OCI-LY1 (cell line): ENCODE results near the gene LAG3.

Experiments used
- H2AFZ ChIP-seq: fragments of 200-600 bp; sonication (generic), shearing (Covaris generic); 2 replicates; pipeline ENCODE4 v1.6.0; 2014; ENCODE audit warnings: antibody characterized with exemption, mild to moderate bottlenecking, low read length
- H3F3A ChIP-seq: fragments of 200-600 bp; sonication (generic), shearing (Covaris generic); 2 replicates; pipeline ENCODE4 v1.6.0; 2014; ENCODE audit warnings: mild to moderate bottlenecking, antibody characterized with exemption, low read length, moderate library complexity; ENCODE audit not compliant: insufficient read depth
- H3K27ac ChIP-seq: fragments of 200-600 bp; sonication (generic); 2 replicates; pipeline ENCODE4 v1.5.1; 2014; ENCODE audit warnings: low read length, mixed run types, mild to moderate bottlenecking, low read depth; ENCODE audit not compliant: poor library complexity, severe bottlenecking
- H3K27me3 ChIP-seq: fragments of 200-600 bp; sonication (generic); 2 replicates; pipeline ENCODE4 v1.6.0; 2014; ENCODE audit warnings: antibody characterized with exemption, mild to moderate bottlenecking, low read length, moderate library complexity; ENCODE audit not compliant: insufficient read depth
- H3K36me3 ChIP-seq: fragments of 200-600 bp; sonication (generic); 2 replicates; pipeline ENCODE4 v1.6.1; 2014; ENCODE audit warnings: mild to moderate bottlenecking, antibody characterized with exemption, low read length, moderate library complexity, mixed read lengths; ENCODE audit not compliant: insufficient read depth
- H3K4me1 ChIP-seq: fragments of 200-600 bp; sonication (generic); 2 replicates; pipeline ENCODE4 v1.5.1; 2014; ENCODE audit warnings: mild to moderate bottlenecking, low read length, moderate library complexity; ENCODE audit not compliant: insufficient read depth, severe bottlenecking
- H3K4me2 ChIP-seq: fragments of 200-600 bp; sonication (generic), shearing (Covaris generic); 2 replicates; pipeline ENCODE4 v1.6.1; 2014; ENCODE audit warnings: low read length
- H3K4me3 ChIP-seq: fragments of 200-600 bp; sonication (generic); 2 replicates; pipeline ENCODE4 v1.5.1; 2014; ENCODE audit warnings: low read length, low read depth, mild to moderate bottlenecking, mixed read lengths; ENCODE audit not compliant: poor library complexity, severe bottlenecking
- H3K79me2 ChIP-seq: fragments of 200-600 bp; shearing (Covaris generic); 2 replicates; pipeline ENCODE4 v1.6.1; 2016; ENCODE audit warnings: mixed run types, low read length, mixed read lengths; ENCODE audit not compliant: insufficient read depth
- H3K9ac ChIP-seq: fragments of 200-600 bp; sonication (generic), shearing (Covaris generic); 2 replicates; pipeline ENCODE4 v1.6.1; 2014; ENCODE audit warnings: mild to moderate bottlenecking, low read length, mixed read lengths
- H3K9me2 ChIP-seq: fragments of 200-600 bp; sonication (generic), shearing (Covaris generic); 2 replicates; pipeline ENCODE4 v1.6.1; 2014; ENCODE audit warnings: low read depth, mild to moderate bottlenecking, low read length, mixed read lengths
- H3K9me3 ChIP-seq: fragments of 200-600 bp; shearing (Covaris generic); 2 replicates; pipeline ENCODE4 v1.6.1; 2014; ENCODE audit warnings: low read length, mixed read lengths
- H4K20me1 ChIP-seq: fragments of 200-600 bp; sonication (generic), shearing (Covaris generic); 2 replicates; pipeline ENCODE4 v1.6.0; 2016; ENCODE audit warnings: mild to moderate bottlenecking, low read length; ENCODE audit not compliant: insufficient read depth
- CTCF ChIP-seq: fragments of 200-600 bp; sonication (generic), shearing (Covaris generic); IDR thresholded peaks from 2 replicates; pipeline ENCODE4 v1.5.1; 2017; ENCODE audit warnings: mild to moderate bottlenecking, antibody characterized with exemption, low read length, moderate library complexity, mixed read lengths
- EZH2 ChIP-seq: fragments of 200-600 bp; sonication (generic), shearing (Covaris generic); IDR thresholded peaks from 2 replicates; pipeline ENCODE4 v1.8.0; 2017; ENCODE audit warnings: borderline replicate concordance, mixed run types, mild to moderate bottlenecking, antibody characterized with exemption, low read length, moderate library complexity, mixed read lengths

LAG3 gene

GRCh38 chr12:6757028-6757690 lies 15.2 kb upstream of the LAG3 start:
- Histone ChIP-seq H3K4me1 (peaks cover 9% of the 10 kb centered on the region), H3K79me2 (no peaks in the 10 kb centered on the region), H3K27me3 (0 out of 2 replicates have a peak, but pooled peaks cover 5% of the 10 kb centered on the region), H3K9me2 (no peaks in the 10 kb centered on the region), H3K4me3 (no peak overlapping the region), H3K9me3 (no peaks in the 10 kb centered on the region), H3F3A (no peaks in the 10 kb centered on the region), H2AFZ (no peak overlapping the region), H4K20me1 (no peaks in the 10 kb centered on the region), H3K27ac (no peak overlapping the region), H3K9ac (no peak overlapping the region), H3K36me3 (no peaks in the 10 kb centered on the region), H3K4me2 (no peak overlapping the region)
- TF ChIP-seq CTCF, result no peak
- TF ChIP-seq EZH2, result no peak

GRCh38 chr12:6758506-6759095 lies 13.7 kb upstream of the LAG3 start:
- Histone ChIP-seq H3K27ac (no peak overlapping the region), H3K4me1 (peaks cover 5% of the 10 kb centered on the region), H3K4me3 (no peak overlapping the region), H3F3A (no peaks in the 10 kb centered on the region), H3K4me2 (no peak overlapping the region), H3K9me3 (no peaks in the 10 kb centered on the region), H3K9me2 (no peaks in the 10 kb centered on the region), H3K36me3 (no peaks in the 10 kb centered on the region), H3K27me3 (0 out of 2 replicates have a peak, but pooled peaks cover 5% of the 10 kb centered on the region), H3K79me2 (no peaks in the 10 kb centered on the region), H3K9ac (no peak overlapping the region), H4K20me1 (no peaks in the 10 kb centered on the region), H2AFZ (no peak overlapping the region)
- no peak for TF ChIP-seq CTCF
- TF ChIP-seq EZH2, result no peak

- no peaks in the 10 kb centered on the region for H3K9me3 ChIP-seq
- no peaks in the 10 kb centered on the region for H3F3A ChIP-seq
- TF ChIP-seq CTCF (no peak), EZH2 (no peak)
- H3K9ac ChIP-seq, result no peak overlapping the region
- peaks cover 14% of the 10 kb centered on the region for H3K4me1 ChIP-seq
- no peak overlapping the region for H3K4me2 ChIP-seq
- no peak overlapping the region for H3K4me3 ChIP-seq
- H2AFZ ChIP-seq, result no peak overlapping the region
- no peak overlapping the region for H3K27ac ChIP-seq
- H3K79me2 ChIP-seq, result no peaks in the 10 kb centered on the region
- H3K36me3 ChIP-seq, result no peaks in the 10 kb centered on the region
- H3K27me3 ChIP-seq, result 0 out of 2 replicates have a peak, but pooled peaks cover 5% of the 10 kb centered on the region
- H4K20me1 ChIP-seq, result no peaks in the 10 kb centered on the region
- H3K9me2 ChIP-seq, result no peaks in the 10 kb centered on the region
Observed at GRCh38 chr12:6759741-6760140, 12.6 kb upstream of the LAG3 start.
